ENCODE measurements around the gene RAMP1.

Gene RAMP1

GRCh38 chr2:237869343-237870102 lies 10.1 kb downstream of the RAMP1 start:
- no peak for DNase-seq (ENCODE audit: extremely low spot score)
- ChIA-PET CTCF (no interaction called here), POLR2A (no interaction called here)
- TF ChIP-seq CTBP1 (IDR thresholded peaks at IDR 0.05; ENCODE audit: borderline replicate concordance) (no peak), HDGF (IDR thresholded peaks at IDR 0.05; ENCODE audit: borderline replicate concordance) (no peak), ELF4 (IDR thresholded peaks at IDR 0.05) (no peak), L3MBTL2 (conservative IDR thresholded peaks at IDR 0.05) (no peak), FOXK2 (IDR thresholded peaks at IDR 0.05) (no peak), BHLHE40 (IDR thresholded peaks at IDR 0.05; ENCODE audit: borderline replicate concordance) (no peak), SP1 (IDR thresholded peaks at IDR 0.05) (no peak), FOXA1 (IDR thresholded peaks at IDR 0.05) (no peak), NFRKB (IDR thresholded peaks at IDR 0.05) (no peak), ZNF384 (IDR thresholded peaks at IDR 0.05) (no peak), SUZ12 (IDR thresholded peaks at IDR 0.05) (no peak), FOXM1 (IDR thresholded peaks at IDR 0.05; ENCODE audit: borderline replicate concordance) (no peak), LEF1 (IDR thresholded peaks at IDR 0.05; ENCODE audit: borderline replicate concordance) (no peak), TARDBP (IDR thresholded peaks at IDR 0.05) (no peak), ARNT (IDR thresholded peaks at IDR 0.05) (no peak)
- TF ChIP-seq, protein P1, sequence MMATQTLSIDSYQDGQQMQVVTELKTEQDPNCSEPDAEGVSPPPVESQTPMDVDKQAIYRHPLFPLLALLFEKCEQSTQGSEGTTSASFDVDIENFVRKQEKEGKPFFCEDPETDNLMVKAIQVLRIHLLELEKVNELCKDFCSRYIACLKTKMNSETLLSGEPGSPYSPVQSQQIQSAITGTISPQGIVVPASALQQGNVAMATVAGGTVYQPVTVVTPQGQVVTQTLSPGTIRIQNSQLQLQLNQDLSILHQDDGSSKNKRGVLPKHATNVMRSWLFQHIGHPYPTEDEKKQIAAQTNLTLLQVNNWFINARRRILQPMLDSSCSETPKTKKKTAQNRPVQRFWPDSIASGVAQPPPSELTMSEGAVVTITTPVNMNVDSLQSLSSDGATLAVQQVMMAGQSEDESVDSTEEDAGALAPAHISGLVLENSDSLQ (IDR thresholded peaks at IDR 0.05), result no peak

GRCh38 chr2:237870126-237870525 lies 10.7 kb downstream of the RAMP1 start:
- CTCF ChIA-PET, result no interaction called here
- DNase-seq (ENCODE audit: extremely low spot score), result no peak
- POLR2A ChIA-PET, result no interaction called here
- TF ChIP-seq L3MBTL2 (conservative IDR thresholded peaks at IDR 0.05) (no peak), LEF1 (IDR thresholded peaks at IDR 0.05; ENCODE audit: borderline replicate concordance) (no peak), ZNF384 (IDR thresholded peaks at IDR 0.05) (no peak), FOXM1 (IDR thresholded peaks at IDR 0.05; ENCODE audit: borderline replicate concordance) (no peak), SUZ12 (IDR thresholded peaks at IDR 0.05) (no peak), ELF4 (IDR thresholded peaks at IDR 0.05) (no peak), TARDBP (IDR thresholded peaks at IDR 0.05) (no peak)

DNA sequence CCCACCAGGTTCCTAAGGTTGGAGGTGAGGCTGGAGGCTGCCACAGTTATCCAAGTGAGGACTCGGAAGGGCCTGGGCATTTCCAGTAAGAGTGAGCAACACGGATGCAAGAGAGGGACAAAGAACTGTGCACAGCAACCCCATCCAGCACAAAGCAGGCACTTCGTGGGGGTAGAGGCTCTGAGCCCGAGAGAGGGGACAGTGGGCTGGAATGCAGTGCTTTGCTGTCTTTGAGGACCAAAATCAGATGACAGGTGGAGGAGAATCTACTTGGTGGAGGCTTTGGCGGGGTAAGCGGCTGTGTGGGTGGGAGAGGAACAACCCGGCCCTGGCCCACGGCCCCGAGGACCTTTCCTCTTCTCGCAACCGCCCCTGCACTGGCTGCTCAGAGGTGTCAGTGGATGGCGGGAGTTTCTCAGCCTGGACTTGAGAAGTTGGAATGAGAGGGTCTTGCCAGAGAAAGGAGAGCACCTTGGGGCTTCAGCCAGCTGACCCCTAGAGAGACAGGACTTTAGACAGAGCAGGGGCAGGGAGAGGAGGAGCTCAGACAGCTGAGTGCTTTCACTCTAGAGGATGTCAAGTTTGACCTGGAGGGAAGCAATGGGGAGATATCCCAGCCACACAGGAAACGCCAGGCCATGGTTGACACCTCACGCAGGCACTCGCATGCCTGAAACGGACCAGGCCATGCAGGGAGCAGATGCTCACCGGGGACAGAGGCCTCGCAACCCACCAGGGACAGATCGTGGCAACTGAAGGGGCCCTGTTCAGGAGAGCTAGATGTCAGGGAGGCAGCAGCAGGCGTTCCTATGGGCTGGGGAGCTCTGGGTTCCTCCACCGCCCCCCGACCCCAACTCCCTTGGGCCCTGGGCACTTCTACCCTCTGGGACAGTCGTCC lies 11.6 kb downstream of the RAMP1 start:
- TF ChIP-seq HDGF (IDR thresholded peaks at IDR 0.05; ENCODE audit: borderline replicate concordance) (no peak), ZNF384 (IDR thresholded peaks at IDR 0.05) (no peak), BHLHE40 (IDR thresholded peaks at IDR 0.05; ENCODE audit: borderline replicate concordance) (no peak), ARNT (IDR thresholded peaks at IDR 0.05) (no peak), FOXA1 (IDR thresholded peaks at IDR 0.05) (no peak), LEF1 (IDR thresholded peaks at IDR 0.05; ENCODE audit: borderline replicate concordance) (no peak), ELF4 (IDR thresholded peaks at IDR 0.05) (no peak), TARDBP (IDR thresholded peaks at IDR 0.05) (no peak), SUZ12 (IDR thresholded peaks at IDR 0.05) (no peak), FOXK2 (IDR thresholded peaks at IDR 0.05) (no peak), L3MBTL2 (conservative IDR thresholded peaks at IDR 0.05) (no peak), CTBP1 (IDR thresholded peaks at IDR 0.05; ENCODE audit: borderline replicate concordance) (no peak), NFRKB (IDR thresholded peaks at IDR 0.05) (no peak), SP1 (IDR thresholded peaks at IDR 0.05) (no peak), FOXM1 (IDR thresholded peaks at IDR 0.05; ENCODE audit: borderline replicate concordance) (no peak)
- TF ChIP-seq, protein P1 (IDR thresholded peaks at IDR 0.05), result no peak
- CTCF ChIA-PET, result no interaction called here
- DNase-seq (ENCODE audit: extremely low spot score), result no peak
- POLR2A ChIA-PET, result no interaction called here

- CTCF ChIA-PET, result interaction anchor here (0.6 kb wide), 1 partner anchor 134 kb away, joined by 5 read pairs; no protein-coding TSS in a partner anchor
These were observed 12.9 kb downstream of the RAMP1 start for GRCh38 chr2:237872178-237872887.

More at GRCh38 chr2:237872178-237872887, 12.9 kb downstream of the RAMP1 start:
- no peak for DNase-seq (ENCODE audit: extremely low spot score)
- POLR2A ChIA-PET, result no interaction called here
- TF ChIP-seq SP1 (IDR thresholded peaks at IDR 0.05) (no peak), ZNF384 (IDR thresholded peaks at IDR 0.05) (no peak), FOXM1 (IDR thresholded peaks at IDR 0.05; ENCODE audit: borderline replicate concordance) (no peak), BHLHE40 (IDR thresholded peaks at IDR 0.05; ENCODE audit: borderline replicate concordance) (no peak), TARDBP (IDR thresholded peaks at IDR 0.05) (no peak), NFRKB (IDR thresholded peaks at IDR 0.05) (no peak), FOXK2 (IDR thresholded peaks at IDR 0.05) (no peak), SUZ12 (IDR thresholded peaks at IDR 0.05) (no peak), ARNT (IDR thresholded peaks at IDR 0.05) (no peak), L3MBTL2 (conservative IDR thresholded peaks at IDR 0.05) (no peak), HDGF (IDR thresholded peaks at IDR 0.05; ENCODE audit: borderline replicate concordance) (no peak), LEF1 (IDR thresholded peaks at IDR 0.05; ENCODE audit: borderline replicate concordance) (no peak), CTBP1 (IDR thresholded peaks at IDR 0.05; ENCODE audit: borderline replicate concordance) (no peak), ELF4 (IDR thresholded peaks at IDR 0.05) (no peak), FOXA1 (IDR thresholded peaks at IDR 0.05) (no peak)
- TF ChIP-seq, protein P1 (IDR thresholded peaks at IDR 0.05), result no peak

All from HEK293T (cell line).